ENCODE measurements around the gene MELTF. TPM values are rescaled to one million over a fixed set of nuclear protein-coding genes. Genes with fewer than 3 reads are reported as not detected.

MELTF gene
- total and polyA plus RNA-seq, 9 of the 15 experiments (the other 6 are each of a cell fraction or from before 2014, with no cell fraction given) = 0.35 to 10.5 (median 4.5) TPM

DNA sequence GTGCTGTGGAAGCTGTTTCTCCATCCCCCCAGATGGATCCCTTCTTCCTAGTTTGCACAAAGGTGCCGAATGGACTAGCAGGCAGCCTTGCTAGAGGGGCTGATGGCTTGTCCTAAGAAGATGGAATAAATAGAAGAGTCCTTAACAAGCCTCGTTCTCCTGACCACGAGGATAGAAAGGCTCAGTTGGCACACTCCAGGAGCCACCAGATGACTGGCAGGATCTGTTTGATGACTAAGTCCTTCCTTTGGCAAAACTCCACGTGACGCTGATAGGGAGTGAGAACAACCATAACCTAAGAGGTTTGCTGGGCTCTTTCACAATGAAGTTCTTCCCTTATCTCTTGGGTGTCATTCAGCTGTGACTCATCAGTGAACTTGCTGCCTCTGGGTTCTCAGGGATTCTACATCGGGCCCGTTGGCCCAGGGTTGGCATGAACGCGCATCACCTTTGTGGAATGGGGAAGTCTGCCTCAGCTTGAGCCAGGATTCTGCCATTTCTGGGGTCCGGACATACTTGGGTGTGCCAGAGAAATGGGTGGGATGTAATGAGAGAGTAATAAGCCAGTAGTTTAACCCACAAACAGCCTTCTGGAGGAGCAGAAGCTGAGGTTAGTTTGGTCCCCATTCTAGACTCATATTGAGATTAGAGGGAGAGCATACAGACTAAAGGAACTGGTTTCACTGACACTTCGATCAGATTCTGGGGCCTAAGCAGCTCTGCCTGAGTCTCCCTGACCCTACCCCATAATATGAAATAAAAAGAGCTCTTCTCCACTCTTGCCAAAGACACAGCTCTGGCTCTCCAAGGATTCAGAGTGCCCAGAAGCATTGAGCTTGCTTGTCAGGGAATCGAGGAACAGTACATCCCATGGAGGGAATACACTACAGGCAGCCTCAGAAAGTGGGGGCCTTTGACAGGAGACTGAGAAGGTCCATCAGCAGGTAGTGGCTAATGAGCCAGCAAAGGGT, 2.0 kb upstream of the MELTF start (continued):
- TF ChIP-seq ZNF77 (CRISPR knock-in tag; IDR thresholded peaks at IDR 0.05) (no peak), NFATC3 (IDR thresholded peaks at IDR 0.05) (peak; percentile 98), ZMIZ1 (IDR thresholded peaks at IDR 0.05; ENCODE audit: low read depth in 2 of 2, low read length in 2 of 2) (0 out of 4 replicates have a peak, but pooled peaks of 1 of the 2 experiments have one; percentile 25), ZNF24 (IDR thresholded peaks at IDR 0.05) (no peak), SREBF1 (IDR thresholded peaks at IDR 0.05; ENCODE audit: borderline replicate concordance, low read depth, low read length) (no peak), PREB (CRISPR knock-in tag; IDR thresholded peaks at IDR 0.05) (peak; percentile 93; the same call in 1 of the 2 replicates), ARNT (IDR thresholded peaks at IDR 0.05) (peak in 1 of 2 experiments; percentile 88; a peak in 1 of 4 replicates), ZNF121 (CRISPR knock-in tag; conservative IDR thresholded peaks at IDR 0.05) (no peak), MAFF (IDR thresholded peaks at IDR 0.05; ENCODE audit: low read length) (peak; percentile 55; the same call in 1 of the 2 replicates), JUNB (CRISPR knock-in tag; conservative IDR thresholded peaks at IDR 0.05) (peak; percentile 88)
- TF ChIP-seq, protein P1, sequence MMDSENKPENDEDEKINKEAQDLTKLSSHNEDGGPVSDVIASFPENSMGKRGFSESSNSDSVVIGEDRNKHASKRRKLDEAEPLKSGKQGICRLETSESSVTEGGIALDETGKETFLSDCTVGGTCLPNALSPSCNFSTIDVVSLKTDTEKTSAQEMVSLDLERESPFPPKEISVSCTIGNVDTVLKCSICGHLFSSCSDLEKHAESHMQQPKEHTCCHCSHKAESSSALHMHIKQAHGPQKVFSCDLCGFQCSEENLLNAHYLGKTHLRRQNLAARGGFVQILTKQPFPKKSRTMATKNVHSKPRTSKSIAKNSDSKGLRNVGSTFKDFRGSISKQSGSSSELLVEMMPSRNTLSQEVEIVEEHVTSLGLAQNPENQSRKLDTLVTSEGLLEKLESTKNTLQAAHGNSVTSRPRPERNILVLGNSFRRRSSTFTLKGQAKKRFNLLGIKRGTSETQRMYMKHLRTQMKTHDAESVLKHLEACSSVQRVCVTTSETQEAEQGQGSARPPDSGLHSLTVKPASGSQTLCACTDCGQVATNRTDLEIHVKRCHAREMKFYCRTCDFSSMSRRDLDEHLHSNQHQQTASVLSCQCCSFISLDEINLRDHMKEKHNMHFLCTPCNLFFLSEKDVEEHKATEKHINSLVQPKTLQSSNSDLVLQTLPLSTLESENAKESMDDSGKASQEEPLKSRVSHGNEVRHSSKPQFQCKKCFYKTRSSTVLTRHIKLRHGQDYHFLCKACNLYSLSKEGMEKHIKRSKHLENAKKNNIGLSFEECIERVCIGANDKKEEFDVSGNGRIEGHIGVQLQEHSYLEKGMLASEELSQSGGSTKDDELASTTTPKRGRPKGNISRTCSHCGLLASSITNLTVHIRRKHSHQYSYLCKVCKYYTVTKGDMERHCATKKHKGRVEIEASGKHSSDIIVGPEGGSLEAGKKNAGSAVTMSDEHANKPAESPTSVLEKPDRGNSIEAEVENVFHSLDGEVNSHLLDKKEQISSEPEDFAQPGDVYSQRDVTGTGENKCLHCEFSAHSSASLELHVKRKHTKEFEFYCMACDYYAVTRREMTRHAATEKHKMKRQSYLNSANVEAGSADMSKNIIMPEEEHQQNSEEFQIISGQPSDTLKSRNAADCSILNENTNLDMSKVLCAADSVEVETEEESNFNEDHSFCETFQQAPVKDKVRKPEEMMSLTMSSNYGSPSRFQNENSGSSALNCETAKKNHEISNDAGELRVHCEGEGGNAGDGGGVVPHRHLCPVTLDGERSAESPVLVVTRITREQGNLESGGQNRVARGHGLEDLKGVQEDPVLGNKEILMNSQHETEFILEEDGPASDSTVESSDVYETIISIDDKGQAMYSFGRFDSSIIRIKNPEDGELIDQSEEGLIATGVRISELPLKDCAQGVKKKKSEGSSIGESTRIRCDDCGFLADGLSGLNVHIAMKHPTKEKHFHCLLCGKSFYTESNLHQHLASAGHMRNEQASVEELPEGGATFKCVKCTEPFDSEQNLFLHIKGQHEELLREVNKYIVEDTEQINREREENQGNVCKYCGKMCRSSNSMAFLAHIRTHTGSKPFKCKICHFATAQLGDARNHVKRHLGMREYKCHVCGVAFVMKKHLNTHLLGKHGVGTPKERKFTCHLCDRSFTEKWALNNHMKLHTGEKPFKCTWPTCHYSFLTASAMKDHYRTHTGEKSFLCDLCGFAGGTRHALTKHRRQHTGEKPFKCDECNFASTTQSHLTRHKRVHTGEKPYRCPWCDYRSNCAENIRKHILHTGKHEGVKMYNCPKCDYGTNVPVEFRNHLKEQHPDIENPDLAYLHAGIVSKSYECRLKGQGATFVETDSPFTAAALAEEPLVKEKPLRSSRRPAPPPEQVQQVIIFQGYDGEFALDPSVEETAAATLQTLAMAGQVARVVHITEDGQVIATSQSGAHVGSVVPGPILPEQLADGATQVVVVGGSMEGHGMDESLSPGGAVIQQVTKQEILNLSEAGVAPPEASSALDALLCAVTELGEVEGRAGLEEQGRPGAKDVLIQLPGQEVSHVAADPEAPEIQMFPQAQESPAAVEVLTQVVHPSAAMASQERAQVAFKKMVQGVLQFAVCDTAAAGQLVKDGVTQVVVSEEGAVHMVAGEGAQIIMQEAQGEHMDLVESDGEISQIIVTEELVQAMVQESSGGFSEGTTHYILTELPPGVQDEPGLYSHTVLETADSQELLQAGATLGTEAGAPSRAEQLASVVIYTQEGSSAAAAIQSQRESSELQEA (IDR thresholded peaks at IDR 0.05; ENCODE audit: low read depth) = no peak
- TF ChIP-seq, protein P2, sequence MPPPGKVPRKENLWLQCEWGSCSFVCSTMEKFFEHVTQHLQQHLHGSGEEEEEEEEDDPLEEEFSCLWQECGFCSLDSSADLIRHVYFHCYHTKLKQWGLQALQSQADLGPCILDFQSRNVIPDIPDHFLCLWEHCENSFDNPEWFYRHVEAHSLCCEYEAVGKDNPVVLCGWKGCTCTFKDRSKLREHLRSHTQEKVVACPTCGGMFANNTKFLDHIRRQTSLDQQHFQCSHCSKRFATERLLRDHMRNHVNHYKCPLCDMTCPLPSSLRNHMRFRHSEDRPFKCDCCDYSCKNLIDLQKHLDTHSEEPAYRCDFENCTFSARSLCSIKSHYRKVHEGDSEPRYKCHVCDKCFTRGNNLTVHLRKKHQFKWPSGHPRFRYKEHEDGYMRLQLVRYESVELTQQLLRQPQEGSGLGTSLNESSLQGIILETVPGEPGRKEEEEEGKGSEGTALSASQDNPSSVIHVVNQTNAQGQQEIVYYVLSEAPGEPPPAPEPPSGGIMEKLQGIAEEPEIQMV (tag; conservative IDR thresholded peaks at IDR 0.05; ENCODE audit: low read depth) = no peak

Measured in K562 (cell line).